Fibroblast of mammary gland (primary cell): Measurements from ENCODE around the gene SEBOX.
A peak's percentile ranks its signal among the peaks of the same experiment; 100 is the strongest.

ENCODE experiments used
- DNase-seq: peaks from one replicate; pipeline ENCODE4 v3.0.0-alpha.2; 2010; ENCODE audit warnings: low read depth
- H3K4me3 ChIP-seq: 2 replicates; pipeline ENCODE4 v1.5.1; 2011; ENCODE audit warnings: low read depth, mild to moderate bottlenecking, low read length, moderate library complexity; ENCODE audit not compliant: control insufficient read depth
- TF ChIP-seq, protein P1 (sequence below): conservative IDR thresholded peaks from 2 replicates; pipeline ENCODE4 v1.5.1; 2011; ENCODE audit warnings: low read depth, low read length, inconsistent platforms; ENCODE audit not compliant: control insufficient read depth, insufficient read depth

The SEBOX gene

DNA sequence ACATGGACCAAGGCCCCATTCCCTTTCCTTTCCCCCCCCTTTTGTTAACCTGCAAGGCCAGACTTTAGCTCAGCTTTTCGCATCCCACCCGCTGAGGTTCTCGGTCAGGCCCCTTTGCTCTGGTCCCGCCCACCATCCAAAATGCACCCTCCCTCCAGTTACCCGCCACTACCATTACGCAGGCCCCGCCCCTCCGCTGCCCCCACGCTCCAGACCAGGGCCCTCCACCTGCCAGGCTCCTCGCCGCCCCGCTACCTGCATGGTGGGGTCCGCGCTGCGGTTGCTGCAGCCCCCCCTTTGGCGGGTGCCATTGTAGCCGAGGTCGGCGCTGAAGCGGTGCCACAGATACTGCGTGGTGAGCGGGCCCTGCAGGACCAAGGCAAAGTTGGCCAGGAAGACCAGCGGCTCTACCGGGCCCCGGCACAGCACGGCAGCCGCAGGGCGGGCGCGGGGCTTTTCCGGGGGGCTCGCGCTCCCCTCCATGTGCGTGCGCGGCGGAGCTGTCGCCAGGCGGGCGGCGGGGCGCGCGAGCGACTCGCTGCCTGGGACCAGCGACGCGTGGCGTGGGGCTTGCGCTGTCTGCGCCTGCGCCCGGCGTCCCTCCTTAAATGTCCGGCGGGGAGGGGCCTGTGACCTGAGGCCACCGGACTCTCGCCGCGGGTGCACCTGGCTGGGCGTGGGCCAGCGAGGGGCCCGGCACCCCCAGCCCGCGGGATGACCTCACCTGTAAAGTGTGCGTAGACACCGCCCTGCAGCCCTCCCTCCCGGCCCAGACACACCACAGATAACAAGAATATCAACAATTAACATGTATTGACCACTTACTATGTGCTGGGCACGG, 40.9 kb upstream of the SEBOX start, which contains the start of gene SLC46A1:
Gene SLC46A1, minus strand, starts transcription at position 581 of the 841 bp plus-strand sequence. Its CDS starts 98 bp downstream, at position 483.
- TF ChIP-seq, protein P1, sequence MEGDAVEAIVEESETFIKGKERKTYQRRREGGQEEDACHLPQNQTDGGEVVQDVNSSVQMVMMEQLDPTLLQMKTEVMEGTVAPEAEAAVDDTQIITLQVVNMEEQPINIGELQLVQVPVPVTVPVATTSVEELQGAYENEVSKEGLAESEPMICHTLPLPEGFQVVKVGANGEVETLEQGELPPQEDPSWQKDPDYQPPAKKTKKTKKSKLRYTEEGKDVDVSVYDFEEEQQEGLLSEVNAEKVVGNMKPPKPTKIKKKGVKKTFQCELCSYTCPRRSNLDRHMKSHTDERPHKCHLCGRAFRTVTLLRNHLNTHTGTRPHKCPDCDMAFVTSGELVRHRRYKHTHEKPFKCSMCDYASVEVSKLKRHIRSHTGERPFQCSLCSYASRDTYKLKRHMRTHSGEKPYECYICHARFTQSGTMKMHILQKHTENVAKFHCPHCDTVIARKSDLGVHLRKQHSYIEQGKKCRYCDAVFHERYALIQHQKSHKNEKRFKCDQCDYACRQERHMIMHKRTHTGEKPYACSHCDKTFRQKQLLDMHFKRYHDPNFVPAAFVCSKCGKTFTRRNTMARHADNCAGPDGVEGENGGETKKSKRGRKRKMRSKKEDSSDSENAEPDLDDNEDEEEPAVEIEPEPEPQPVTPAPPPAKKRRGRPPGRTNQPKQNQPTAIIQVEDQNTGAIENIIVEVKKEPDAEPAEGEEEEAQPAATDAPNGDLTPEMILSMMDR: no peak
- H3K4me3 ChIP-seq: peak within 1 kb of the TSS; percentile 63
- peak; percentile 16 for DNase-seq

DNA sequence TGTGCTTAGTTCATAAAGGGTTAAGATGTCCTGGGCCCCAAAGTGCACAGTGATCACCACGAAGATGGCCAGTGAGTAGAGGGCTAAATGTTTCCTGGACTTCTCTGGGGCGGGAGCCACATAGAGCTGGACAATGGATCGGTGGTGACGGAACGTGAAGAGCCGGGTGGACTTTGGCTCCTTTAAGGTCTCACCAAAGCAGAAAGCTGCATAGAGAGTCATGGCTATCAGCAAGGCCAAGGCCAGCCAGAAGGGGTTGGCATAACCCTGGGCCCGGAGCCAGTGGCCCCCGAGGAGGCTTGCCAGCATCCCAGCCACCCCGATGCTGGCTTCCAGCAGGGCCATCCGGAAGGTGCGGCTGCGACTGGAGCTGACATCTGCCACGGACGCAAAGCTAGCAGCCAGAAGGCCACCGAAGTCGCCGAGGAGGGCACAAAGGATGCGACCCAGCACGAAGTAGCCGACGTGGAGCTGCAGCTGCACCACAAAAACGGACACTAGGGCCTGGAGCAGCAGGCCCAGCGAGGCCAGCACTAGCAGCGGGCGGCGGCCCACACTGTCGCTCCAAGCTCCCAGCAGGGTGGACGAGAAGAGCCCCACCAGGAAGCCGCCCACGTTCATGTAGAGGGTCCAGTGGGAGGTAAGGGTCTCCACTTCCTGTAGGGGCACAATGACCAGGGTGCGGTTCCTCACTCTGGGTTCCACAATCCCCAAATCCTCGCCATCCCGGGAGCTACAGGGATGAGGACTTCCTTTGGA, 40.0 kb upstream of the SEBOX start:
- peak overlapping the region; percentile 63 for H3K4me3 ChIP-seq
- TF ChIP-seq, protein P1: no peak
- DNase-seq: no peak

DNA sequence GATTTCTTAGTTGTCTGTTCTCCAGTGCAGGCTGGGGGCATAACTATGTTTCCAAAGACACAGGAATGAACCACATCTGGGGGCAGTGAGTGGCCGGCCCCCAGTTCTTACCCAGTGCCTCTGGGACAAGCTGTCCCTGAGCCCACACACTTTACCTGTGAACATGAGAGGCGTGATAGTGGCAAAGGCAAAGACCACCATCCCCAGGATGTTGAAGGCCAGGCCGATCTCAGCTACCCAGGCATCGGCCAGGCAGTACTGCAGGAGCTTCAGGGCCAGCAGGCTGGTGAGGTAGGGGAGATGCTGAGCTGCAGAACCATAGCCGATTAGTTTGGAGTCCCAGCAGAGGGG, 39.4 kb upstream of the SEBOX start:
- H3K4me3 ChIP-seq: no peak overlapping the region
- no peak for DNase-seq
- TF ChIP-seq, protein P1: no peak

DNA sequence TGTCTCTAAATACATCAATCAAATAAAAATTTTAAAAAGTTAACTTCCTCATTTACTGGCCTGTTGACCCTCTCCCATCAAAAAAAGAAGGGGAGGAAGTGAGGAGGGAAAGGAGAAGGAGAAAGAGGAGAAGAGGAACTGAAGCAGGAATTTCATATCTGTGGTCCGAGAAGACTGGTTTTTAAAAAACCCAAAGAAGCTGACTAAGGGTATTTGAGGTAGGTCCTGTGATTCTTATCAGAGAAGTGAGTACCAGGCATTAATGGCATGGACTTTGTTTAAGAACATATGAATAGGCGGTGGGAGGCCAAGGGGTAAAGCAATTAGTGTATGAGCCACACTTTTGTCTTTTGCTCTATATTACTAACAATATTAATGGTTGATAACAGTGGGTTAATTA, 39.0 kb upstream of the SEBOX start:
- DNase-seq: no peak
- TF ChIP-seq, protein P1: no peak
- no peak overlapping the region for H3K4me3 ChIP-seq

DNA sequence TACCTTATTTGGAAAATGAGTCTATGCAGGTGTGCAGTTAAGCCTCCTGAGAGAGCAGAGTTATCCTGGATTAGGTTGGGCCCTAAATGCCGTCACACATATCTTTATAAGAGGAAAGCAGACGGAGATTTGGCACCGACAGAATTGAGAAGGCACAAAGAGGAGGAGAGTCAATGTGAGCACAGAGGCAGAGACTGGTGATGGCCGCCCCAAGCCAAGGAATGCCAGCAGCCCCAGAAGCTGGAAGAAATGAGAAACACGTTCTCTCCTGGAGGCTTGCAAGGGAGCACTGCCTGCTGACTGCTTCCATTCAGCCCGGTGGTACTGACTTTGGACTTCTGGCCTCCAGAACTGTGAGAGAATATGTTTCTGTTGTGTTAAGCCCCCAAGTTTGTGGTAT, 37.8 kb upstream of the SEBOX start:
- DNase-seq: no peak
- TF ChIP-seq, protein P1: no peak
- no peak overlapping the region for H3K4me3 ChIP-seq

DNA sequence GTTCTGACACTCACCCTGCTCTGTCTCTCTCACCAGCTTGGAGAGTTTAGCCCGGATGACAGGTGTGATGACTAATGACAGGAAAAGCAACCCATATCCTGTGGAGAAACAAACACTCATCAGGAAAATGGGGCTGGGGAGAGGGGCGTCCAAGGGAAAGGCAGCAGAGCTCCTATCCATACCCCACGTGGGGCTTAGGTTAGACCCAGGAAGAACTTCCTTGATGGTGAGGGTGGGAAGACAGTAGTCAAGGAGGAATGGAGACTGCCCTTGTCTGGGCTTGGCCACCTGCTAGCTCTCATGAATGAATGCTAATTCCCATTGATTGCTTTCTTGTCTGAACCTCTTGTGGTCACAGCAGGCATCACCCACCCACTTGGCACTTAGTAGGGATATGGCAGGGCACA, 37.2 kb upstream of the SEBOX start:
- TF ChIP-seq, protein P1: no peak
- no peak for DNase-seq
- H3K4me3 ChIP-seq: no peak overlapping the region
